Measurements from ENCODE around the gene CXCR4. TPM values are rescaled to one million over a fixed set of nuclear protein-coding genes. Genes with fewer than 3 reads are reported as not detected.

Gene CXCR4
- total RNA-seq: 100 to 1,000 TPM; 133 to 160 TPM

DNA sequence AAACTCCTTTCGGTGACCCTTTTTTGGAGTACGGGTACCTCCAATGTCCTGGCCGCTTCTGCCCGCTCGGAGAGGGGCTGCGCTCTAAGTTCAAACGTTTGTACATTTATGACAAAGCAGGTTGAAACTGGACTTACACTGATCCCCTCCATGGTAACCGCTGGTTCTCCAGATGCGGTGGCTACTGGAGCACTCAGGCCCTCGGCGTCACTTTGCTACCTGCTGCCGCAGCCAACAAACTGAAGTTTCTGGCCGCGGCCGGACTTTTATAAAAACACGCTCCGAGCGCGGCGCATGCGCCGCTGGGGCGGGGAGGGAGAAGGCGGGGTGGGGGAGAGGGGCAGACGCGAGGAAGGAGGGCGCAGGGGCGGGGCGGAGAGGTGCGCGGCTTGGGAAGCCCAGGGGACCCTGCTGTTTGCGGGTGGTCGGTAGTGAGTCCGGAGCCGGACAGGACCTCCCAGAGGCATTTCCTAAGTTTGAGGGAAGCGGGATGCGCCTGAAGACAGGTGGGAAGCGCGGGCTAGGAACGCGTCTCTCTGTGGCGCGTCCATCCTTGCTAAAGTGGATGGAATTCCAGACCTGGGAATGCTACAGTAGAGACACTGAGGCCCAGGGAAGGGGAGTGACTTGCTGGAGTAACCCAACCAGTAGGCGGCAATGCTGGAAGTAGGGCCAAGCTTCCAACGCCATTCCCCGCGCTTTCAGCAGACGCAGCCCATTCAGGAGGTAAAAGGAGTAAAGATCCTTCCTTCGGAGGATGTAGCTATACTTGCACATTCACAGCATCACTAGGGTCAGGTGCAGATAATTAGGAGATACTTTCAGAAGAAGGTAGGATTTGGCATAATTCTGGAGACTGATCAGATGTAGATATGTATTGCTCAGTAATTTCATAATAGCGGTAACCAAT is at the start of gene CXCR4:
TSS of gene CXCR4 (minus strand) at position 241 of the 910 bp plus-strand sequence. CDS start at position 152, 89 bp downstream.
- Mint-ChIP-seq H3K4me3 (peak within 1 kb of the TSS; percentile 92), H3K9me3 (ENCODE audit: low read depth) (no peaks in the 10 kb centered on the region), H3K27ac (peak within 1 kb of the TSS; percentile 95), H3K27me3 (peaks cover 20% of the 10 kb centered on the region), H3K4me1 (peaks cover 38% of the 10 kb centered on the region), H3K36me3 (peaks cover 35% of the 10 kb centered on the region)
- CTCF ChIA-PET: interaction anchor here (1.0 to 2.0 kb wide), 3 partner anchors 16 to 261 kb away, joined by 3 to 5 read pairs (median 3); no protein-coding TSS in a partner anchor
- peak; percentile 54 for ATAC-seq
- peak; percentile 91 for DNase-seq

DNA sequence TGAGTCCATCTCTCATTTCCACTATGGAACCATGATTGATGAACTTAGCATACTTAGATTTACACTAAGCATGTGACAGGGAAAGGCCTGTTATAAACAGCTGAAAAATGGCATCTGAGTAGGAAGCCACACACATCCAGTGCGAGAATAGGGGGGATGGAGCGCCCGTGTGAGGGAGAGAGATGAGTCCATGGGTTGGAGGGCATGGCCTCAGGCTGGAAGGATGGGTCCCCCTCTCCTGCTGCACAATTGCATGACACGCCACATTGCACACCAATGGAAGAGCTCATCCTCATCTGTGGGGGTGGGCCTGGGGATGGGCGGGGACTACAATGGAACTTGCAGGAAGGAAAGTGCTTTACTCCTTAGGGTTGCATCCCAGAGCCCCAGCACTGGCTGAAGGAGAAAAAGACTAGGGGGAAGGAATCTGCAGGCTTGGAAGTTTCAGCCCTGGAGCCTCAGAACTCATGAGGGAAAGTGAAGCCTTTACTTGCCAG is 46.4 kb upstream of the CXCR4 start:
- Mint-ChIP-seq H3K27ac (no peak overlapping the region), H3K4me1 (no peaks in the 10 kb centered on the region), H3K4me3 (no peak overlapping the region), H3K36me3 (no peaks in the 10 kb centered on the region), H3K27me3 (no peaks in the 10 kb centered on the region), H3K9me3 (ENCODE audit: low read depth) (no peaks in the 10 kb centered on the region)
- ATAC-seq (no peak), DNase-seq (no peak)
- CTCF ChIA-PET: interaction anchor here (1.2 kb wide), 1 partner anchor 16 kb away, joined by 5 read pairs; no protein-coding TSS in a partner anchor

DNA sequence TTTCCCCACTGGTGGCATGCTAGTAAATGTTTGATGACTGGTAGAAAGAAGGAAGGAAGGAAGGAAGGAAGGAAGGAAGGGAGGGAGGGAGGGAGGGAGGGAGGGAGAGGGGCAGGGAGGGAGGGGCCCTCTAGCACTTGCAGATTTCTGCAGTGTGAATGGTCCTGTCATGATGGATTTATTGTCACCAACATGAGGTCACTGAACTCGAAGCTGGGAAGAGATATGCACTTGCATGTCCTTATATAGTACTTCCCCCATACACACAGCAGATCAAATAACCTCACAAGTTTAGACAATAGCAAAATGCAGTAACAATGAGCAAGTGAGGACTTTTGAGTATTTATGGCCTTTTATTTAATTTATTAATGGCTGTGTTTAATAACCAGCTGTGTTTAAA is 44.5 kb upstream of the CXCR4 start:
- CTCF ChIA-PET: no interaction called here
- no peak for ATAC-seq
- no peak overlapping the region for H3K4me3 Mint-ChIP-seq
- no peaks in the 10 kb centered on the region for H3K27me3 Mint-ChIP-seq
- no peak overlapping the region for H3K27ac Mint-ChIP-seq
- DNase-seq: no peak
- no peaks in the 10 kb centered on the region for H3K36me3 Mint-ChIP-seq
- H3K4me1 Mint-ChIP-seq: no peaks in the 10 kb centered on the region
- H3K9me3 Mint-ChIP-seq (ENCODE audit: low read depth): no peaks in the 10 kb centered on the region

DNA sequence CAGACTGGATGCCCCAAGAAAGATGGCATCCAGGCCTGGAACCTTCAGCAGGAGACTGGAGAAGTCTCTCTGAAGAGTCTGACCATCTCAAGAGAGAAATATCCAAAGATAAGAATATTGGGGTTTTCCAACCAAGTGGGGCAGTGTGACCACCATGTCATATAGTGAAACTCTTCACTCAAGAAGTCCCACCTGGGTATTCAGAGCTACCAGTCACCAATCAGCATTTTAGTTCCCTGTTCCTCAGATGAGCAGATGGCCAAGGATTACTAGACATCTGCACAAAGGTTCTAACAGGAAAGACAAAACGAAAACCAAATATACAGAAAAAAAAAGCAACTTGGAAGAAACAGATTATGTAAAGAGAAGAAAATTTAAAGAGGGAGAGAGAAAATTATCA is 38.5 kb upstream of the CXCR4 start:
- no peak for DNase-seq
- no peak overlapping the region for H3K4me3 Mint-ChIP-seq
- CTCF ChIA-PET: interaction anchor here (1.2 kb wide), 1 partner anchor 12 kb away, joined by 4 read pairs; no protein-coding TSS in a partner anchor
- no peak overlapping the region for H3K27ac Mint-ChIP-seq
- H3K36me3 Mint-ChIP-seq: no peaks in the 10 kb centered on the region
- H3K4me1 Mint-ChIP-seq: peaks cover 6% of the 10 kb centered on the region
- no peaks in the 10 kb centered on the region for H3K9me3 Mint-ChIP-seq (ENCODE audit: low read depth)
- no peak for ATAC-seq
- H3K27me3 Mint-ChIP-seq: no peaks in the 10 kb centered on the region

DNA sequence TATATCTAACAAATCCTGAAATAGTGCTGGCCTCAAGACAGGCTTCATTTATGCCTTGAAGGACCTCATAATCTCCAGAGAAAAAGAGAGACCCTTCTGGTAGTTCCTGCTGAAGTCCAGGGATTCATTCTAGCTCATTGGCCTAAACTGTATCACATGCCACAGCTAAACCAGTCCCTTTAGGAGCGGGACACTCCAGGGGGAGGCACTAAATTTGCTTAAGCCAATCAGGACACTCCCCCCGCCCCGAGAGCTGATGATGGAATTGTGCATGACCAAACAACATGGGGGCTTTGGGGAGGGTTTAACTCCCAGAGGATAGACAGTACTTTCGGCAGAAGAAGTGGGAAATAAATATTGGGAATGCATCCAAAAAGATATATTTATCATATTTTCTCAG is 36.4 kb upstream of the CXCR4 start:
- no peak for ATAC-seq
- Mint-ChIP-seq H3K27ac (no peak overlapping the region), H3K27me3 (peaks cover 6% of the 10 kb centered on the region), H3K4me1 (peaks cover 12% of the 10 kb centered on the region), H3K9me3 (ENCODE audit: low read depth) (no peaks in the 10 kb centered on the region), H3K4me3 (no peak overlapping the region), H3K36me3 (no peaks in the 10 kb centered on the region)
- CTCF ChIA-PET: no interaction called here
- DNase-seq: no peak

DNA sequence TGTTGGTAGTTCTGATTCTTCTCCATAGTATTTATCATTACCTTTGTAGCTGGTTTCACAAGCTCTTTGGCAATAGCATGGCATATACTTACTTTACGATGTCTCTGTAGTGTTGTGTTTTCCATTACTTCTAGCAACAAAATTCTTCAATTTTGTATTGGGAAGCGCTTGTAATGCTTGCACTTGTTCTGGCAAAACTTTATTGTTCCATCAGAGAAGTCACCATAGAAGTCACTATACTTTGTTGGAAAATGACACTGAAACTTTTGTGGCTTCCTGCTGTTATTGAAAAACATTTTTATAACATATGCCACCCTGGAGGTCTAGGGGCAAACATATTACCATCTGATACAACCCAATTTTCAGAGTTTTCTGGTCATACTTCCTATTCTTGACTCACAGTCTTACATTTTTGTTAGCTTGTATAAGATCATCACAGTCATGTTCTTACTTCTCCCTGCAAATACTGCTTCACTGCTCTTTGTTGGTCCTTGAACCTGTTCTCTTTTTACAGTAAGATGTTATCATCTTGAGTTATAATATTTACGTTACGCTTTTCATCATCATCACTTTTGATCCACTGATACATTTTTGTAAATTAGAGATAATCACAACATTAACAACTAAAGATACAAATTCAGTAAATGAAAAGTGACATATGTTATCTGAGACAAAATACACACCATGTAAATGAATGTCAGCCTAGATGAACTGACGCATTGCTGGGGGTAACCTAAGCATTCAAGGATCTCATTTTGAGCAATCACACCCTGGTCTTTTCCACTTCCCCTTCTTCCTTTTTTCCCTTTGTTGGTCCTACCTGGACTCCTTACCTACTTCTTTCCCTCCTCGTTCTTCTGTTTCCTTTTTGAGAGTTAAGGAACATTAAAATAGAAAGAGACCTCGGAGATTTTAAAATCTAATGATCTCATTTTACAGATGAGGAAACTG is 33.3 kb upstream of the CXCR4 start:
- no peak overlapping the region for H3K4me3 Mint-ChIP-seq
- peaks cover 4% of the 10 kb centered on the region for H3K9me3 Mint-ChIP-seq (ENCODE audit: low read depth)
- ATAC-seq (no peak), DNase-seq (no peak)
- H3K27ac Mint-ChIP-seq: no peak overlapping the region
- peaks cover 11% of the 10 kb centered on the region for H3K27me3 Mint-ChIP-seq
- H3K36me3 Mint-ChIP-seq: no peaks in the 10 kb centered on the region
- H3K4me1 Mint-ChIP-seq: peaks cover 12% of the 10 kb centered on the region
- CTCF ChIA-PET: no interaction called here

DNA sequence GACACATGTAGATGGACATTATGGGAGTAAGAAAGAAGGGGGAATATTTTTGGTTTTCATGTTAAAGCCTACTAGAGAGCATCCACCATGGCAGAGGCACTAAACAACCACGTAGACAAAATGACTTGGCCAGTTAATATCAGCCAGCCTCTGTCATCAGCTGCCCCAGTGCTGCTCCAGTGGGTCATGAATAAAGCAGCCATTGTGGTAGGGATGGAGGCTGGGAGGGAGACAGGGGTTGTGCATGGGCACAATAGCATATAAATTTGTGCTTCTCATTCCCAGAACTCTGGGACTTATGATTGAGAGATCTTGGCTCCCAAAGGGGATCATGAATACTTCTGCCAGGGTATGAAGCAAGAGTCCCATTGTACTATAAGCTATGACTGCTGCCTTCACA is 31.1 kb upstream of the CXCR4 start:
- Mint-ChIP-seq H3K27me3 (peaks cover 16% of the 10 kb centered on the region), H3K9me3 (ENCODE audit: low read depth) (peaks cover 4% of the 10 kb centered on the region), H3K27ac (no peak overlapping the region), H3K4me3 (no peak overlapping the region), H3K36me3 (no peaks in the 10 kb centered on the region), H3K4me1 (peaks cover 12% of the 10 kb centered on the region)
- ATAC-seq (no peak), DNase-seq (no peak)
- CTCF ChIA-PET: no interaction called here

DNA sequence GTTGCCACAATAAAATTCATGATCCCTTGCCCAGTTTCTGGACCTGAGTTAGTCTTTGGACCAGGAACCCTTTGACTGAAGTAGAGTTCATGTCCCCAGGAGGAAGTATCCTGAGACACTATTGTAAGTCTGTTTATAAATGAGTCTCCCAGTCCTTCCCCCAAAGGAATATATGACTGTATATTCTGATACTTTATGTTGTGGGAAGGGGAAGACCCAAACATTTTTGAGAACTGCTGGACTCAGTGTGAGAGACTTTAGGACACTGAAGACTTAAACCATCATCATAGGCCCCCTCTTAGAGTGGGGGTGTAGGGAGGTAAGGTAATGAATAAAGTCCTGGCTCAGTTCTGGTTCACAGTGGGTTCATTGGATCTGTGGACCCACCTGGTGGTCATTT is 28.6 kb upstream of the CXCR4 start:
- DNase-seq (no peak), ATAC-seq (no peak)
- H3K4me3 Mint-ChIP-seq: no peak overlapping the region
- CTCF ChIA-PET: no interaction called here
- H3K4me1 Mint-ChIP-seq: peaks cover 7% of the 10 kb centered on the region
- H3K27me3 Mint-ChIP-seq: peaks cover 29% of the 10 kb centered on the region
- no peak overlapping the region for H3K27ac Mint-ChIP-seq
- H3K9me3 Mint-ChIP-seq (ENCODE audit: low read depth): peaks cover 4% of the 10 kb centered on the region
- H3K36me3 Mint-ChIP-seq: no peaks in the 10 kb centered on the region

DNA sequence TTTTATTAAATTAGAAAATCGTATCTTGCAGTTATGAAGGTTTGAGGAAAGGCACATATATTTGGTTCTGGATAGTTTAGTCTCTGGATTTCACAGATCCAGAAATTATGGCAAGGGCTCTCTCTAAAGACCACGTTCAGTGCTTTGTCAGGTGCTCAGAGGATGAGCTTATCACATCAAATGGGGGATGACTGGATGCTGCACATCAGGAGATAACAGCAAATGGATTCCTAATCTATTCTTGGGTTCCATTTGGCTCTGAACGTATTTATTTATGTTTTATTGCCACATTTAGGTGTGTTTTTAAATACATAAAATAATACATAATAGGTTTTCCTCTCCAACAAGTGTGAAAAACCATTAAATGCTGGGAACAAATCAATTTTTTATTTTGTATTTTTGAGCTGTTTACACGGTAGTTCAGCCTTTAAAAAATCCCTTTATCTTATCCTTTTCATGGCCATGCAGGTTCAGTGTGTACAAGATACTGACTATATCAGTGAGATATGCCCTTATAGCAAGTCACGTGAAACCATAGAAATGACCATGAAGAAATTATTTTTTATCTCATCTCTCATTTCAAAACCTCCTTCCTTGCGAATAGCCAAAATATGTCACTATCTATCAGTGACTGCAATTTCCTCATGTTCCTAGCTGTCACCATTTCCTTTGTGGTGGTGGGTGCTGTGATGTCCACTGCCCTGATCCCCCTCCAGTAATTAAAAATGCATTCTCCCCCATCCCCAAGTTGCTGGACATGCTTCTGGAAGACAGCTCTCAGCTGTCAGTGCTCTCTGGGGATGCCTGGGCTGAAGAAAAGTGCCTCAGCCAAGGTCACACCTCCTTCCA is 25.9 kb upstream of the CXCR4 start:
- CTCF ChIA-PET: interaction anchor here (1.4 kb wide), 1 partner anchor 12 kb away, joined by 4 read pairs; no protein-coding TSS in a partner anchor
- no peaks in the 10 kb centered on the region for H3K36me3 Mint-ChIP-seq
- DNase-seq: no peak
- peaks cover 41% of the 10 kb centered on the region for H3K27me3 Mint-ChIP-seq
- peaks cover 3% of the 10 kb centered on the region for H3K9me3 Mint-ChIP-seq (ENCODE audit: low read depth)
- ATAC-seq: no peak
- H3K4me1 Mint-ChIP-seq: peaks cover 15% of the 10 kb centered on the region
- H3K4me3 Mint-ChIP-seq: no peak overlapping the region
- no peak overlapping the region for H3K27ac Mint-ChIP-seq

DNA sequence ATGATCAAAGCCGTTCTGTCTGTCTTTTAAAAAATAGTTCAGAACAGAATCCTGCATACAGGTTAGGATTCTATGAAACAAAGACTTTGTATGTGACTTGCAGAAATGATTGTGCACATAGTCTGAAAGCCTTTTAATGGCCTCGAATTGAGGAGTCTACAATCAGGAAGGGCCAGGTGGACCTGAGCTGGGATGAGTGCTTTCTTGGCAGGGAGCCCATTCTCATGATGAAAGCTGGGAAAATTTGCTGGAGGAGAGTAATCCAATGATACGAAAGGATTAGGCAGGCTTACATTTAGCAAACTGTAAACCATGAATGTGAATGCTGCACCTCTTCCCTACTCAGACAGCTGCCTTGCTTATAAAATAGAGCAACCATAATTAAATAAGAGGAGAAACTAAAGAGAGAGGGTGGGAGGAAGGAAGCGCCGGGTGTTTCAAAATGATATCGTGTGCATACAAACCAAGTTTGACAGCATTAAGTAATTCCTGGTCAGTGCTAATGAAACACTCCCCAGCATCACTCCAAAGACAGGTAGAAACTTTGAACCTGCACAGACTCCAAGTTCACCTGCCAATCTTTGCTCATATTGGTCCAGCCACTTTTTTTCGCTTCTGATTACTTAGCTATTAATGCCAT is 23.7 kb upstream of the CXCR4 start:
- Mint-ChIP-seq H3K9me3 (ENCODE audit: low read depth) (no peaks in the 10 kb centered on the region), H3K4me1 (peaks cover 34% of the 10 kb centered on the region), H3K4me3 (no peak overlapping the region), H3K27me3 (peaks cover 54% of the 10 kb centered on the region), H3K36me3 (peaks cover 2% of the 10 kb centered on the region), H3K27ac (no peak overlapping the region)
- CTCF ChIA-PET: no interaction called here
- DNase-seq (no peak), ATAC-seq (no peak)

DNA sequence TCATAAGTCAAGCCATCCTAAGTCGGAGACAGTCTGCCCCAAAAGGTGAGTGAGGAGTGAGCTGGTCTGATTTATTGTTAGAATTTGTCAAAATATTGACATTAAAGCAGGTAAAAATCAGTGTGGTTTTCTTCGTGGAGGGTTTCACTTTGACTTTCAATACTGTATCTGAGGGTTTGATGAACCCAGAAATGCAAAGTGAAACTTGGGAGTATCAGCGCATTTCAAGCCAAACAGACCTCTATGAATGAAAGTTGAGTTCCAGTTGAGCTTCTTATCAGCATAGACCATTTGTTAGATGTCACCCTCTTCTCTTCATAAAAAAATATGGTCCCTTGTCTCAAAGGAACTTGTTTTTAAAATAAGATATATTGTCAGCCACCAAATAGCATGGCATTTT is 21.7 kb upstream of the CXCR4 start:
- no peak for DNase-seq
- Mint-ChIP-seq H3K9me3 (ENCODE audit: low read depth) (no peaks in the 10 kb centered on the region), H3K36me3 (peaks cover 2% of the 10 kb centered on the region), H3K27ac (no peak overlapping the region), H3K4me1 (peaks cover 54% of the 10 kb centered on the region), H3K27me3 (peaks cover 52% of the 10 kb centered on the region), H3K4me3 (no peak overlapping the region)
- ATAC-seq: no peak
- CTCF ChIA-PET: no interaction called here

DNA sequence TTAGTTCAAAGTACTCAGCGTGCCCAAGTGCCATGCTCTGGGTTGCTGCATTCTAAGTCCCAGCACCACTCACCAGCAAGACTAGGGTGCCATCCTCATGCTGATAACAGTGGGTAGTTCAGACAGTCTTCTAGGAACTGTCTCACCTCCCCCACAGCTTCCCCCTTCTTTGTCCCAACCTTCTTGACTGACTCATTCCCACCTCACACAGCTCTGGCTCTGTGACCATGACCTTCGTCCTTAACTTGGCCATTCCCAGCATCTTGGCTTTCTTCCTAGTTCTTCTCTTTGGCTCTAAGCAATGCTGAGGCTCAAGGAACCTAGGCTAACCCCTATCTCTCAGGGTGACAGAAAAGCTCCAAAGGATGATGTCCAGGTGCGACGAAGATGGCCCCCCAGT is 20.0 kb upstream of the CXCR4 start:
- DNase-seq (no peak), ATAC-seq (no peak)
- Mint-ChIP-seq H3K27ac (no peak overlapping the region), H3K4me1 (peaks cover 69% of the 10 kb centered on the region), H3K9me3 (ENCODE audit: low read depth) (no peaks in the 10 kb centered on the region), H3K4me3 (no peak overlapping the region), H3K27me3 (peaks cover 51% of the 10 kb centered on the region), H3K36me3 (peaks cover 2% of the 10 kb centered on the region)
- CTCF ChIA-PET: no interaction called here
